Measurements from ENCODE around the gene OSCP1.

The OSCP1 gene

DNA sequence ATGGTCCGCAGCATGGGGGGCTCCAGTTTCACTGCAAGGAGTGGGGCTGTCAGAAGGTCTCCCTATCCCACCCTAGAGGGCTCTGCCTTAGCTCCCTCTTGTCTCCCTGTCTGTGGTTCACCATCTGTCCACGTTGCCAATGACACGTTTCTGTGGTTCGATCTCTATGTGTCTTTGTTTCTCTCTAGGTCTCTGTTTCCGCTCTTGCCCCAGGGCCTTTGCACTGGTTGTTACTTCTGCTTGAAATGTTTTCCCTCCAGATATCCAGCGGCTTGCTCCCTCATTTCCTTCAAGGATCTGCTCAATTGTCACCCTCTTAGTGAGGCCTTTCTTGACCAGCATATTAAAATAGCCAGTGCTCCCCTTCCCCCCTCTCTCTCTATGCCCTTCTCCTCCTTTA is 22.4 kb upstream of the OSCP1 start:
- WGBS, 2 experiments (ENCODE audit: insufficient coverage in 2 of 2): 85% methylated on average over 6 of the region's 6 CpGs
- H3K27ac ChIP-seq (ENCODE audit: low read depth, low read length, severe bottlenecking): no peak overlapping the region
- H3K36me3 ChIP-seq (ENCODE audit: control insufficient read depth, insufficient read depth, low read length): no peaks in the 10 kb centered on the region
- no peaks in the 10 kb centered on the region for H3K9me3 ChIP-seq (ENCODE audit: control insufficient read depth, low read length)
- H3K4me1 ChIP-seq (ENCODE audit: control insufficient read depth, insufficient read depth, low read length, poor library complexity, severe bottlenecking): no peaks in the 10 kb centered on the region
- H3K4me3 ChIP-seq (ENCODE audit: extremely low read depth, insufficient read depth, low read length, poor library complexity, severe bottlenecking): no peak overlapping the region

DNA sequence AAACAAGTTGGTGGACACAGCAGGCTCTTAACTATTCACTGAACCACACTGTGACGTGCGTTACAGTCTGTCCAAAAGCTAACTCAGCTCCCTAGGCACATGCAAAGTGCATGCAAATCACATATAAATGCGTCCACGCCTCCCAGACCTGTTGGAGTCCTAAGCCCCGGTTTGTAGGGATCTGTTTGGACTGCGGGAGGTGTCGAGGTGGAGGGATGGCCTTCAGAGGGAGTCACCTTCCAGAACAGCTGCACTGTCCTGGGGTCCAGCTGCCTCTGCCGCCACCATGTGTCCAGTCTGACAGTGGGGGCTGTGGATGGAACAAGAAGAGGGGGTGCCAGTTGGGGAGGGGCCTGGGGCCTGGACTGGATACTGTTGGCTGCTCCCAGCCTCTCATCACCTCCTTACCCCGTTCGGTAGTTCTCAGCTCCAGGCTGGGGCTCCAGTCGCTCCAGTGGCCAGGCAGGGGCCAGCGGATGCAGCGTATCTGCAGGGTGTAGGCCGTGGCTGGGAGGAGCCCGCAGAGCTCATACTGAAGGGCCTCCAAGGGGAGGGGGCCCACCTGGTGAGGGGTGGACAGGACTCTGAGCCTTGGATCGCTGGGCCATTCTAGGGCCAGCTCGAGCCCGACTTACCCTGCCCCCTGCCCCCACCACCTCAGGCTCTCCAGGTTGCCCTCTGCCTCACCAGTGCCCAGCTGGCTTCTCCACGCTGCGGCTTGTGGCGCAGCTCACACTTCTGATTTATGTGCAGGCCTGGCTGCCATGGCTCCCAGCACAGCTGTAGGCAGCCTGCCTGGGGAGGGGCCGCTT is 21.8 kb upstream of the OSCP1 start:
- no peaks in the 10 kb centered on the region for H3K4me1 ChIP-seq (ENCODE audit: control insufficient read depth, insufficient read depth, low read length, poor library complexity, severe bottlenecking)
- H3K9me3 ChIP-seq (ENCODE audit: control insufficient read depth, low read length): no peaks in the 10 kb centered on the region
- no peak overlapping the region for H3K4me3 ChIP-seq (ENCODE audit: extremely low read depth, insufficient read depth, low read length, poor library complexity, severe bottlenecking)
- no peak overlapping the region for H3K27ac ChIP-seq (ENCODE audit: low read depth, low read length, severe bottlenecking)
- WGBS, 2 experiments (ENCODE audit: insufficient coverage in 2 of 2): 90 to 91% methylated on average over 15 to 19 of the region's 22 CpGs
- no peaks in the 10 kb centered on the region for H3K36me3 ChIP-seq (ENCODE audit: control insufficient read depth, insufficient read depth, low read length)

DNA sequence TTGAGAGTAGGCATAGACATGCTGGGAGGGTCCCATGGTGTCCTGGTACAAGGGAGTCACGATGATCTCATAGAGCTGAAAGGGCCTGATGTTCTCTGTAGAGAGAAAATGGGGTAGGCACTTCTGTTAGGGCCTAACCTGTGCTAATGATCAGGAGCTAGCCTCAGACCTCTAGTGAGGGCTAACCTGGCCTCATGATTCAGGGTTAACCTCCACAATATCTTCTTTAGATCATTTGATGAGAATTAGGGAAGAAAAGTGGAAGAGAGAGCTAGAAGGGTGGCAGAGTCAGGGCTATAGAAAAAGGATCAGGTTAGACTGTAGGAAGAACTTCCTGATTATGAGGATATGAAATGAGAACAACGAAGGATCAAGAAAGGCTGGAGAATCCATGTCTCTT is 18.9 kb upstream of the OSCP1 start:
- no peak overlapping the region for H3K4me3 ChIP-seq (ENCODE audit: extremely low read depth, insufficient read depth, low read length, poor library complexity, severe bottlenecking)
- 51 to 56% methylated on average over 2 of the region's 2 CpGs for WGBS, 2 experiments (ENCODE audit: insufficient coverage in 2 of 2)
- H3K4me1 ChIP-seq (ENCODE audit: control insufficient read depth, insufficient read depth, low read length, poor library complexity, severe bottlenecking): peaks cover 12% of the 10 kb centered on the region
- no peaks in the 10 kb centered on the region for H3K9me3 ChIP-seq (ENCODE audit: control insufficient read depth, low read length)
- H3K36me3 ChIP-seq (ENCODE audit: control insufficient read depth, insufficient read depth, low read length): no peaks in the 10 kb centered on the region
- H3K27ac ChIP-seq (ENCODE audit: low read depth, low read length, severe bottlenecking): no peak overlapping the region

DNA sequence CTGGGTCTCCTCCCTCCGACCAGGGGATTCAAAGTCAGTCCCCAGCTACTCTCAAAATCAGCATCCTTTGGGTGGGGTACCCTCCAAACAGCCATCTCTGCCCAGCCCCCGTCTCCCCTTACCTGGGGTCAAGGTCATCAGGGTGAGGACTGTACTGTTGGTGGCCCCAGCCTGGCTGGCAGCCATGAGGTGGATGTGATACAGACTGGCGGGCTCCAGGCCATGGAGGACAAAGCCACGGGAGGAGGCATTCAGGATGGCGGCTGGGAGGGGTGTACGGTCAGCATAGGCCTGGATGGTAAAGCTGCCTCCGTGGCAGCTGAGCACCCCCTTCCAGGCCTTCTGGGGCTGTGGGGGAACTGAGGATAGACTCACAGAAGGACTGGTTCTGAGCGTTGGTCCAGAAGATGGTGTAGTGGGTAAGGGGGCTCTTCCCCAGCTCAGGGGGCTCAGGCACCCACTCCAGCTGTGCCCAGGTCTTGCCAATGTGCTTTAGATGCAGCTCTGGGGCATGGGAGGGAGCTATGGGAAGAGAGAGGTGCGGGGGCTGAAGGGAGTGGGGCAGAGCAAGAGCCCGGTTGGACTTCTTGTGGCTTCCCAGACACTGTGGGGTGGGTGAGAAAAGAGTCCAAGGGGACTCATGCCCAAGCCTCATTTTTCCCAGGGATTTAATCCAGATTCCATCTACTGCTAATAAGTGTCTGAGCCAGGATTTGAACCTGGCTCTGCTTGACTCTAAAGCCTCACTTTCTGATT is 17.6 kb upstream of the OSCP1 start:
- Histone ChIP-seq H3K4me3 (ENCODE audit: extremely low read depth, insufficient read depth, low read length, poor library complexity, severe bottlenecking) (no peak overlapping the region), H3K27ac (ENCODE audit: low read depth, low read length, severe bottlenecking) (no peak overlapping the region), H3K4me1 (ENCODE audit: control insufficient read depth, insufficient read depth, low read length, poor library complexity, severe bottlenecking) (peaks cover 12% of the 10 kb centered on the region), H3K9me3 (ENCODE audit: control insufficient read depth, low read length) (no peaks in the 10 kb centered on the region), H3K36me3 (ENCODE audit: control insufficient read depth, insufficient read depth, low read length) (no peaks in the 10 kb centered on the region)
- 95 to 96% methylated on average over 7 to 8 of the region's 10 CpGs for WGBS, 2 experiments (ENCODE audit: insufficient coverage in 2 of 2)

DNA sequence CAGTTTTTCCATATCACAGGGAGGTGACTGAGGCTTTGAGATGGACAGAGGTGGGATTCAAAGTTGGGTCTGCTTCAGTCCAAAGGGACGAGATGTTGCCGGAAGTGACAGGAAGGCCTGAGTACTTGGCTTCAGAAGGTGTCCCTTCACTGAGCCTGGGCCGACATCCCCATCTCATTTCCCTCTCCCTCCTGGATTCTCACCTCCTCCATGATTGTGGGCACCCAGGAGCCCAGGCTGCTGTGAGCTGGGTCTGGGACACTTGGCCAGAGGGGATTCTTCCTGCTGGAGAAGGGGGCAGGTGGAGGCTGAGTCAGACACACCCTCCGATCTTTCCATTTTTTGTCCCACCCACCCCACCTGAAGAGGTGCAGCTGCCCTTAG is 16.8 kb upstream of the OSCP1 start:
- Histone ChIP-seq H3K4me3 (ENCODE audit: extremely low read depth, insufficient read depth, low read length, poor library complexity, severe bottlenecking) (no peak overlapping the region), H3K27ac (ENCODE audit: low read depth, low read length, severe bottlenecking) (no peak overlapping the region), H3K9me3 (ENCODE audit: control insufficient read depth, low read length) (no peaks in the 10 kb centered on the region), H3K4me1 (ENCODE audit: control insufficient read depth, insufficient read depth, low read length, poor library complexity, severe bottlenecking) (peaks cover 12% of the 10 kb centered on the region), H3K36me3 (ENCODE audit: control insufficient read depth, insufficient read depth, low read length) (peaks cover 6% of the 10 kb centered on the region)
- WGBS, 2 experiments (ENCODE audit: insufficient coverage in 2 of 2): 93 to 100% methylated on average over 2 to 3 of the region's 4 CpGs

DNA sequence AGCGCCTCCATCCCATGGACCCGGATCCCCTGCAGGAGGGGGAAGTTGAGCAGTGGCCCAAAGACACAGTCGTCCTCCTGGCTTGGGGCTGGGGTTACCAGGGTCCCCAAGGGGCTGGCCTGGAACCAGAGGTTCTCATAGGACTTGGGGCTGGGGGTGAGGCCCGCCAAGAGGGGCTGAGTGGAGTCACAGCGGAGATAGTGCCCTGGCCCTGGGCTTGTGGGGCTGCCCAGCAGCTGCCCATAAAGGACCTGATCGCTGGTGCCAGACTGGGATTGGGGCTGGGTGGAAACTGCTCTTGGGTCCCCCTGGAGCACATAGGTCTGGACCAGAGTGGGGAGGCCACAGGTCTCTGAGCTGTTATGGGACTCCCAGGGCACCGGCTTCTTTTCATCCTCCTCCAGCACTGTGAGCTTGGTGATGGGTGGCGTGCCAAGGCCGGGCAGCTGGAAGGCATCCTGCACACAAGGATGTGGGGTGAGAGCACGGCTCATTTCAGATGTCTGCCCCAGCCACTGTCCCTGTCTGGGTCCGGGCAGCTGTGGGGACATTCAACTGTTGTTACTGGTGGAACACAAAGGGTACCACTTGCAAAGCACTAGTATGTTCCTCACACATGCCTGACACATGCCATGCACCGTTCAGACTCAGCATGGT is 16.2 kb upstream of the OSCP1 start:
- Histone ChIP-seq H3K4me3 (ENCODE audit: extremely low read depth, insufficient read depth, low read length, poor library complexity, severe bottlenecking) (no peak overlapping the region), H3K9me3 (ENCODE audit: control insufficient read depth, low read length) (no peaks in the 10 kb centered on the region), H3K4me1 (ENCODE audit: control insufficient read depth, insufficient read depth, low read length, poor library complexity, severe bottlenecking) (peaks cover 12% of the 10 kb centered on the region), H3K36me3 (ENCODE audit: control insufficient read depth, insufficient read depth, low read length) (peaks cover 11% of the 10 kb centered on the region), H3K27ac (ENCODE audit: low read depth, low read length, severe bottlenecking) (peak overlapping the region; percentile 29)
- WGBS, 2 experiments (ENCODE audit: insufficient coverage in 2 of 2): 90 to 94% methylated on average over 7 to 11 of the region's 12 CpGs

DNA sequence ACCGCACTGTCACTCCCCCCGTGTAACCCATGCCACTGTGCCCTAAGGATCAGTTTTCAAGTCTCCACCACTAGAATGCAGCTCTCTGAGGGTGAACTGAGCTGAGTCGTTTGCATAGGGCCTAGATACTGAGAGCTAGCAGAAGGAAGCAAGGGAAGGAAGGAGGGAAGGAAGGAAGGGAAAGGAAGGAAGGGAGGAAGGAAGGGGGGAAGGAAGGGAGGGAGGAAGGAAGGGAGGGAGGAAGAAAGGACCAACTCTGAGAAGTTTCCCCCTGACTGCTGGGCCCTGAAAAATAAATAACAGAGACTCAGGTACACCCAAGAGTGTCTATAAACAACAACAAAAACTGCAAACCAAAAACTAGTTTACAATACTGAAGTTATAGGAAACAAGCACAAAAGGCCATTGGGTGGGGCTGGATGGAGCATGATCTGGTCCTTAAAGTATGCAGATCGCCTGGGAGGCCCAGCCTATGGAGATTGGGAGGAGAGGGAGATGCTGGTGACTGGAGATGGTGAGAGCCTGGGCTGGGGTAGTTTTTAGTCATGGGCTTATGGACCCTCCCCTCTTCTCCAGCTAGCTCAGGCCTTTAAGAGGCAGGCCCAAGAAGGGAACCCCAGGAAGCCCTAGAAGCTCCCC is 15.6 kb upstream of the OSCP1 start:
- no peaks in the 10 kb centered on the region for H3K9me3 ChIP-seq (ENCODE audit: control insufficient read depth, low read length)
- peak overlapping the region; percentile 99 for H3K27ac ChIP-seq (ENCODE audit: low read depth, low read length, severe bottlenecking)
- WGBS, 2 experiments (ENCODE audit: insufficient coverage in 2 of 2): 20 to 48% methylated on average over 2 of the region's 4 CpGs

DNA sequence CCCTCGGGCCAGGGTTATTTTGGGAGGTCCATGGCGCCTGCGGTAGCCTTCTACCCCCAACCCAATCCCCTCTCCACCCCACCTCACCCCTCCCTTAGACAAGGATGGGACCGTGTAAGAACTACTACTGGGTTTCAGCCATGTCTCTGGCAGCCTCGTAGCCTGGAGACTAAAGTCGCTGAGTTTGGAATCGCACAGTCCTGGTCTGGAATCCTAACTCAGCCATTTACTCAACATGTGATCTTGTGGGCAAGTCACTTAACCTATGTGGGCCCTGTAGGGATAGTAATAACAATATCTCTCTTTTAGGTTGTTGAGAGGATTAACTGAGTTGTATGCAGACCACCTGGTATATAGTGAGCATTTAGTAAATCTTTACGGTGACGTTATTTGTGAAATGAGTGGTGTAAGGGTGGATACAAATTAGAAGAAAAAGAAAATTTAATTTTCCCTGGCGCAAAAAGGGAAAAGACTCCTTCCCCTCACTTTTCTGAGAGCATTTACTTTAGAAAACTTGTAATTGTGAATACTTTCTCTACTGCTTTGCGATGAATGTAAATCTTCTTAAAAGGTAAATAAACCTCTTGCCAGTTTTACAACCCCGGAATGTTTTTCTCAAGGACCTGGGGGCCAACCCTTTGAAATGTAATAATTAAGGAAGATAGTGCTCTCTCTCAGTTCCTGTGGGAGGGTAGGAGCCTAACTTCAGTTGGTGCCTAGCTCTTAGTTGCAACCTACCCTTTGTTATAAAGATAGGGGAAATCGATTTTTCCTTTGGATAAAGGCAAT is 14.5 kb upstream of the OSCP1 start:
- Histone ChIP-seq H3K4me1 (ENCODE audit: control insufficient read depth, insufficient read depth, low read length, poor library complexity, severe bottlenecking) (peaks cover 12% of the 10 kb centered on the region), H3K36me3 (ENCODE audit: control insufficient read depth, insufficient read depth, low read length) (peaks cover 28% of the 10 kb centered on the region), H3K9me3 (ENCODE audit: control insufficient read depth, low read length) (no peaks in the 10 kb centered on the region), H3K4me3 (ENCODE audit: extremely low read depth, insufficient read depth, low read length, poor library complexity, severe bottlenecking) (peak overlapping the region; percentile 89), H3K27ac (ENCODE audit: low read depth, low read length, severe bottlenecking) (peak overlapping the region; percentile 99)
- 5 to 22% methylated on average over 7 of the region's 13 CpGs for WGBS, 2 experiments (ENCODE audit: insufficient coverage in 2 of 2)

More for the DNA sequence above, 15.6 kb upstream of the OSCP1 start:
- H3K4me3 ChIP-seq (ENCODE audit: extremely low read depth, insufficient read depth, low read length, poor library complexity, severe bottlenecking): no peak overlapping the region
- H3K36me3 ChIP-seq (ENCODE audit: control insufficient read depth, insufficient read depth, low read length): peaks cover 17% of the 10 kb centered on the region
- peaks cover 12% of the 10 kb centered on the region for H3K4me1 ChIP-seq (ENCODE audit: control insufficient read depth, insufficient read depth, low read length, poor library complexity, severe bottlenecking)

DNA sequence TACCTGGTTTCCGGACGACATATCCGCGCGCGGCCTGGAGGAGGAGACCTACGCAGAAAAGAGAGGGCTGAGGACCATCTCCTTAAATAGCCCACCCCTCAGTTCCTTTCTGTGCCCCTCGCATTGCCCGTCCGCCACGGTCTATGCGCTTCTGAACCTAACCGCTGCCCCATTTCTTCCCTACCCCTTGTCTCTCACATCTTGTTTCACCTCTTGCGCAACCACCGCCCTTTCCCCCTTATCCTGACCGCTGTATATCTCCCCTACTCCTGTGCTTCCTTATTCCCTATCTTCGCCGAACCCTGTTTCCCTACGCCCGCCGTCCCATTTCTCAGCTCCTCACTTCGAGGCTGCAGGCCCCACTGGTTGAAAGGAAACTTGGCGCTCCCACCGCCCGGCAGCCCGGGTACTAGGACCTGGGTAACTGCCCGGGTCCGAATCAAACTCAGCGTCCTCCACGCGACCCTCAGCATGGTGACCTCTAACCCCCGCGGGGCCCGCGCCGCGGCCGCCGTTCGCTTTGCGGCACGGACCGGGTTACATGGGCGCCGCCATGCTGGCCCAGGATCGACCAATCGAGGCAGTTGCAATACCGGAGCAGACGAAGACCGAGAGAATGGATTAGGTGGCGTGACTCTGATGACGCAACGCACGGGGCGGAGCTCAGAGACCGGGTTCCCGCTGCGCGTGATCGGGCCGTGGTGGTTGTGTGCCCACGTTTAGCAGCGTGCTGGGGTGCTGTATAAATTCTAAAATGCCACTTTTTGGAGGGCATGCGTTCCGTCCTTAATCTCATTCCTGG is 13.8 kb upstream of the OSCP1 start, which contains the start of gene MRPS15:
TSS of gene MRPS15 (minus strand) at position 582 of the 802 bp plus-strand sequence. CDS start at position 473, 109 bp downstream.
- Histone ChIP-seq H3K27ac (ENCODE audit: low read depth, low read length, severe bottlenecking) (peak within 1 kb of the TSS; percentile 99), H3K9me3 (ENCODE audit: control insufficient read depth, low read length) (no peaks in the 10 kb centered on the region), H3K4me1 (ENCODE audit: control insufficient read depth, insufficient read depth, low read length, poor library complexity, severe bottlenecking) (peaks cover 12% of the 10 kb centered on the region), H3K36me3 (ENCODE audit: control insufficient read depth, insufficient read depth, low read length) (peaks cover 35% of the 10 kb centered on the region), H3K4me3 (ENCODE audit: extremely low read depth, insufficient read depth, low read length, poor library complexity, severe bottlenecking) (peak within 1 kb of the TSS; percentile 89)
- WGBS, 2 experiments (ENCODE audit: insufficient coverage in 2 of 2): 0 to 1% methylated on average over 60 to 63 of the region's 65 CpGs

Measured in mesodermal cell (in vitro differentiated cells).